GM21737 (cell line): ENCODE results near the gene RRBP1.

ENCODE experiments used
- ATAC-seq: cut with Tn5 transposase; IDR thresholded peaks from one replicate; pipeline ENCODE4 v1.9.1; 2021; ENCODE audit warnings: mild to moderate bottlenecking, moderate library complexity; ENCODE audit not compliant: unreplicated experiment

The RRBP1 gene

GRCh38 chr20:17625246-17626051, 56.6 kb downstream of the RRBP1 start:
- ATAC-seq, result no peak

GRCh38 chr20:17624551-17625245, 57.3 kb downstream of the RRBP1 start:
- no peak for ATAC-seq

- ATAC-seq, result no peak
Measured at GRCh38 chr20:17624070-17624469, 58.0 kb downstream of the RRBP1 start.

- no peak for ATAC-seq
Measured at GRCh38 chr20:17622851-17623508, 59.1 kb downstream of the RRBP1 start.

- no peak for ATAC-seq
Measured at GRCh38 chr20:17622086-17622850, 59.8 kb downstream of the RRBP1 start.

GRCh38 chr20:17621229-17621968, 60.6 kb downstream of the RRBP1 start:
- no peak for ATAC-seq

- no peak for ATAC-seq
Measured at GRCh38 chr20:17620371-17621228, 61.4 kb downstream of the RRBP1 start.

- ATAC-seq, result no peak
Measured at GRCh38 chr20:17619351-17620093, 62.5 kb downstream of the RRBP1 start.

- no peak for ATAC-seq
Measured at GRCh38 chr20:17618673-17619013, 63.4 kb downstream of the RRBP1 start.

- no peak for ATAC-seq
Measured at GRCh38 chr20:17617868-17618672, 64.0 kb downstream of the RRBP1 start.

GRCh38 chr20:17617212-17617867, 64.7 kb downstream of the RRBP1 start:
- no peak for ATAC-seq

- ATAC-seq, result no peak
Measured at GRCh38 chr20:17616480-17617211, 65.4 kb downstream of the RRBP1 start.

- no peak for ATAC-seq
Measured at GRCh38 chr20:17615645-17616479, 66.2 kb downstream of the RRBP1 start.

- no peak for ATAC-seq
Measured at GRCh38 chr20:17614812-17615644, 67.0 kb downstream of the RRBP1 start.

GRCh38 chr20:17614176-17614811, 67.7 kb downstream of the RRBP1 start:
- ATAC-seq, result no peak
